ENCODE measurements around the gene KIDINS220. TPM values are rescaled to one million over a fixed set of nuclear protein-coding genes. Genes with fewer than 3 reads are reported as not detected.
A peak's percentile ranks its signal among the peaks of the same experiment; 100 is the strongest.

KIDINS220 gene
- total and polyA plus RNA-seq, 4 donors, result 8.1 to 50.9 (median 30.8) TPM

- H3K36me3 ChIP-seq (ENCODE audit: control insufficient read depth in 4 of 4, insufficient read depth in 3 of 4, low read depth in 1 of 4, low read length in 3 of 4), result peaks cover 0 to 19% (median 6%) of the 10 kb centered on the region in 4 donors
- H3K27me3 ChIP-seq (ENCODE audit: control insufficient read depth in 4 of 4, insufficient read depth in 4 of 4, low read length in 3 of 4), result no peaks in the 10 kb centered on the region
- H3K9ac ChIP-seq (ENCODE audit: low read depth in 1 of 2, low read length in 2 of 2), result peak overlapping the region in 1 of 2 donors; percentile 33
- H3K9me3 ChIP-seq (ENCODE audit: control insufficient read depth in 4 of 4, low read length in 3 of 4), result no peaks in the 10 kb centered on the region
- H3K27ac ChIP-seq (ENCODE audit: low read depth in 1 of 2, low read length in 2 of 2), result peak overlapping the region; percentile 6 to 54
- H3K4me1 ChIP-seq (ENCODE audit: control insufficient read depth in 4 of 4, insufficient read depth in 4 of 4, low read length in 3 of 4), result peaks cover 3 to 25% (median 12%) of the 10 kb centered on the region in 4 donors
- no peak for DNase-seq (ENCODE audit: low spot score)
- H3K4me3 ChIP-seq (ENCODE audit: low read depth in 1 of 3, low read length in 3 of 3), result no peak overlapping the region
- no peak for TF ChIP-seq FOXA1 (IDR thresholded peaks at IDR 0.05)
- TF ChIP-seq RAD21 (IDR thresholded peaks at IDR 0.05), result no peak
- TF ChIP-seq FOXA2 (IDR thresholded peaks at IDR 0.05), result no peak
- no peak for TF ChIP-seq MAX (IDR thresholded peaks at IDR 0.05)
- no peak for TF ChIP-seq EGR1 (IDR thresholded peaks at IDR 0.05; ENCODE audit: low read depth in 2 of 2)
- TF ChIP-seq HNF4A (conservative IDR thresholded peaks at IDR 0.05), result peak in 1 of 2 donors; percentile 64
- no peak for TF ChIP-seq TAF1 (conservative IDR thresholded peaks at IDR 0.05)
- no peak for TF ChIP-seq ATF3 (IDR thresholded peaks at IDR 0.05)
- no peak for TF ChIP-seq YY1 (IDR thresholded peaks at IDR 0.05)
- TF ChIP-seq HNF4G (IDR thresholded peaks at IDR 0.05), result no peak
- peak; percentile 8 to 10 for TF ChIP-seq RXRA (IDR thresholded peaks at IDR 0.05)
- no peak for TF ChIP-seq NR2F2 (IDR thresholded peaks at IDR 0.05)
- TF ChIP-seq REST (IDR thresholded peaks at IDR 0.05), result no peak
- TF ChIP-seq GABPA (IDR thresholded peaks at IDR 0.05 in 1 of 2, conservative IDR thresholded peaks at IDR 0.05 in 1 of 2), result no peak
- no peak for TF ChIP-seq CTCF (IDR thresholded peaks at IDR 0.05; ENCODE audit: low read depth, low read length, missing input control)
- no peak for TF ChIP-seq JUND (IDR thresholded peaks at IDR 0.05)
- peak; percentile 11 for TF ChIP-seq ZBTB33 (IDR thresholded peaks at IDR 0.05)
- TF ChIP-seq SP1 (IDR thresholded peaks at IDR 0.05), result no peak
- WGBS, result 57% methylated on average over 4 of the region's 4 CpGs
These were observed 15.2 kb downstream of the KIDINS220 start for GRCh38 chr2:8822218-8822617.
